GM12875 (cell line): ENCODE data around the gene NDUFAB1.

Experiments
- H3K4me3 ChIP-seq: one replicate; pipeline ENCODE4 v1.5.1; 2011; ENCODE audit warnings: low read depth, low read length, control low read depth
- CTCF ChIP-seq: IDR thresholded peaks from 2 replicates; pipeline ENCODE4 v1.5.1; 2011; ENCODE audit warnings: low read depth, mild to moderate bottlenecking, control low read depth, inconsistent platforms, low read length, moderate library complexity, borderline replicate concordance; ENCODE audit not compliant: insufficient read depth

NDUFAB1 gene

GRCh38 chr16:23581764-23582163 lies 14.4 kb downstream of the NDUFAB1 start:
- TF ChIP-seq CTCF: no peak
- no peak overlapping the region for H3K4me3 ChIP-seq

DNA sequence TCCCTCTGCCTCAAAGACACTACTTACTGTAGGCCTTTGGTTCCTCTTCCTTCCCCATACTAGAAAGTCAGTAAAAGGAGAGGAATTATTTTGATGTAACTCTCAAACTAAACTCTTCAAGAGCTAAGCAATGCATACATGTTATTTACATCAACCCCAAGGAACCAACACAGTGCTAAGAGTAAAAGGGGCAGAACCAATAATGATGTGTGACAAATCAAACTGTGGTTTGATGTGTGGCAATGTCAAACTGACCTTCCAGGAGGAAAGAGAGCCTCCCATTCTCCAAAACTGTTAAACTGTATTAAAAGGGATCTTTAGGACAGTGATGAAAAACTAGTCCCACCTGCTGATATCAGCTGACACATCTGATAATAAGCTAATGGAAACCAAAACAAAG lies 15.7 kb downstream of the NDUFAB1 start:
- H3K4me3 ChIP-seq: no peak overlapping the region
- no peak for TF ChIP-seq CTCF

- TF ChIP-seq CTCF: no peak
- no peak overlapping the region for H3K4me3 ChIP-seq
These were observed 16.7 kb downstream of the NDUFAB1 start for GRCh38 chr16:23579371-23579770.

DNA sequence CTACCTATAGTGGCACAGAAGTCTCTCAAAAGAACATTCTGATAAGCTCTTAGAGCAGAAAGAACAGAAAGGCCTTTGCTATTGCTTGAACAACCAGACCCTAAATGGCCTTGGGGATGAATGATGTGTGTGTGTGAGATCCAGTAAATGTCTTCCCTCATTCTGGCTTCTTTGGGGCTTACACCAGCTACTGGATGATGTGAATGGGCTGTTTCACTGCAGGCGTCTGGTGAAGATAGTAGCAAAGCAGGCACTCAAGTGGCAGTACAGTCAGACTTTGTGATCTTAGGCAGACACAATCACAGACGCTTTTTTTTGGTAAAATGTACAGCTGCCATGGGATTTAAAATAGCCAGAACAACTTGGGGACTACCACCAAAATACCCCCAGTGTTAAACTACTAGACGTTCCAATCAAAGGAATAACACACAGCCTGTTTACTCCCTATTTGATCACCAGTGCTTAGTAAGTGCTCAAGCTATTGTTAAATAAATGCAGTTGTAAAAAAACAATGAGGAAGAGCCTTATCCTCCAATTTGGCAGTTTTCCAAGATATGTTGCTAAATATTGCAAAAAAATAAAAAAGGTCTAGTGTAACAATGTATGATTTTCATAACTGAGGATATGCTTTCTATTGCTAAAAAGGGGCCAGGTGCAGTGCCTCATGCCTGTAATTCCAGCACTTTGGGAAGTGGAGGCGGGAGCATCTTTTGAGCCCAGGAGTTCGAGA lies 17.9 kb downstream of the NDUFAB1 start:
- H3K4me3 ChIP-seq: no peak overlapping the region
- TF ChIP-seq CTCF: no peak

DNA sequence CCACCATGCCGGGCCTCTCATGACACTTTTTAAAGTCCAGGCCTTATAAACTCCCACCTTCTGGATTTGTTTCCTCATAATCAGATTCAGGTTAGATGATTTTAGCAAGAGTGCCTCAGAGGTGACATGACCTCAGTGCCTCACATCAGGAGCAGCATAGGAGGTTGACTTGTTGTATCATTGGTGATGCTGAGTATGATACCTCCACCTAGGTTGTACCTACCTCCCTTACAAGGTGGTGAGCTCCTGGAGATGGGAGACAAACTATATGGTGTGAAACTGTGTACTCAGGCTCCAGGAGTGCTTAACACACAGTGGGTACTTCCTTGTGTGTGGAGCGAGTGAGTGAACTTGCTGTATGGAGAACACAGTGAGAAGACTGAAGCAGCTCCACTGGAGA lies 18.6 kb downstream of the NDUFAB1 start:
- TF ChIP-seq CTCF: no peak
- H3K4me3 ChIP-seq: no peak overlapping the region

- TF ChIP-seq CTCF: no peak
- no peak overlapping the region for H3K4me3 ChIP-seq
These were observed 20.3 kb downstream of the NDUFAB1 start for GRCh38 chr16:23575834-23576233.

DNA sequence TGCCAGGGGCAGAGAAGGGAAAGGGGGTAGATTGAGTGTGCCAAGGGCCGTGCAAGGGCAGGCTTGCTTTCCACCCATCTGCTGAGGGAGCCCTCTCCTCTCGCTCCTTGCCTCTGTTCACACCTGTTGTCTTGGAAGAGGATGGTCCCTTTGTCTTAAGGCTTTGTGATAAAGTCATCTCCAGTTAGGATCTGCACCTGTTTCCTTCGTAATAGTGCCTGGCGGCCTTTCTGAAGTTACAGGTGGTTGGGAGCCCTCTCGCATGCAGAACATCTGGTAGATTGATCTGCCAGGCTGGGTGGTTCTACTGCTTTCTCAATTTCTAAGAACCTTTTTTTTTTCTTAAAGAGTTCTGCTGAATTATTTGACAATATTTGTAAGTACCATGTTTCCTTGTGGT lies 22.3 kb downstream of the NDUFAB1 start:
- TF ChIP-seq CTCF: no peak

More for the DNA sequence above, 22.3 kb downstream of the NDUFAB1 start:
- no peak overlapping the region for H3K4me3 ChIP-seq
